Thoracic aorta endothelial cell (primary cell): Measurements from ENCODE around the gene ECHS1. TPM values are rescaled to one million over a fixed set of nuclear protein-coding genes. Genes with fewer than 3 reads are reported as not detected.

Experiments used
- small RNA-seq: library from RNA; depleted of rRNA; stranded (forward); fragments of <200 nt; gene quantifications from one replicate; pipeline ENCODE3, GENCODE V24; 2012
- total RNA-seq: library from RNA; depleted of rRNA; stranded (reverse); fragments of >200 nt; gene quantifications from 2 replicates; pipeline ENCODE4 v1.2.3, GENCODE V29; 2012

ECHS1 gene
- total RNA-seq: 62.0 and 63.2 TPM in 2 replicates

GRCh38 chr10:133373174-133374090 lies at the start of gene ECHS1:
TSS of gene ECHS1 (minus strand) at chr10:133373354. CDS start at chr10:133373333, 21 bp downstream.

GRCh38 chr10:133394064-133394663 lies 21.0 kb upstream of the ECHS1 start, which contains the start of gene MTG1:
TSS of gene MTG1 (plus strand) at chr10:133394157. CDS start at chr10:133394221, 64 bp downstream.

DNA sequence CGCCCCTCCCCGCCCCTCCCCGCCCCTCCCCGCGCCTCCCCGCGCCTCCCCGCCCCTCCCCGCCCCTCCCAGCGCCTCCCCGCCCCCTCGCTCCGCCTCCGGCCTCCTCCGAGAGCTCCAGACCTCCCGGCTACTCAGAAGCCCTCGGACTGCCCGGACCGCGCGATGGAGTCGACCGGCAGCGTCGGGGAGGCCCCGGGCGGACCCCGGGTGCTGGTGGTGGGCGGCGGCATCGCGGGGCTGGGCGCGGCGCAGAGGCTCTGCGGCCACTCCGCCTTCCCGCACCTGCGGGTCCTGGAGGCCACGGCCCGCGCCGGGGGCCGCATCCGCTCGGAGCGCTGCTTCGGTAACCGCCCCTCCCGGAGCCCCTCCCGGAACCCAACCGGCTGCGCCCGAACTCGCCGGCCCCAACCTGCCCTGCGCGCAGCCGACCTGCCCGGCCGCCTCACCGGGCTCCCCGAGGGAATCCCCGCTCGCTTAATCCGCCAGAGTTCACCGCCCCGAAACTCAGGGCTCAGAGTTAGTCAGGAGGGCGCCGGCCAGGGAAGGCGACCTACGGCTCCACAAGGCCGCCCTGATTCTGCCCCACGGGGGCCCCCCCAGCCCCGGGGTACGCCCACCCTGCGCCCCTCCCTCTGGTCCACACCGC lies 6.1 kb upstream of the ECHS1 start, which contains the start of gene PAOX:
PAOX (plus strand) TSS at position 111 of the 649 bp plus-strand sequence; CDS start at position 166, 55 bp downstream.

GRCh38 chr10:133357285-133358161 lies 15.6 kb downstream of the ECHS1 start, which contains the start of gene FUOM:
TSS of gene FUOM (minus strand) at chr10:133358019. CDS start at chr10:133358007, 12 bp downstream.

DNA sequence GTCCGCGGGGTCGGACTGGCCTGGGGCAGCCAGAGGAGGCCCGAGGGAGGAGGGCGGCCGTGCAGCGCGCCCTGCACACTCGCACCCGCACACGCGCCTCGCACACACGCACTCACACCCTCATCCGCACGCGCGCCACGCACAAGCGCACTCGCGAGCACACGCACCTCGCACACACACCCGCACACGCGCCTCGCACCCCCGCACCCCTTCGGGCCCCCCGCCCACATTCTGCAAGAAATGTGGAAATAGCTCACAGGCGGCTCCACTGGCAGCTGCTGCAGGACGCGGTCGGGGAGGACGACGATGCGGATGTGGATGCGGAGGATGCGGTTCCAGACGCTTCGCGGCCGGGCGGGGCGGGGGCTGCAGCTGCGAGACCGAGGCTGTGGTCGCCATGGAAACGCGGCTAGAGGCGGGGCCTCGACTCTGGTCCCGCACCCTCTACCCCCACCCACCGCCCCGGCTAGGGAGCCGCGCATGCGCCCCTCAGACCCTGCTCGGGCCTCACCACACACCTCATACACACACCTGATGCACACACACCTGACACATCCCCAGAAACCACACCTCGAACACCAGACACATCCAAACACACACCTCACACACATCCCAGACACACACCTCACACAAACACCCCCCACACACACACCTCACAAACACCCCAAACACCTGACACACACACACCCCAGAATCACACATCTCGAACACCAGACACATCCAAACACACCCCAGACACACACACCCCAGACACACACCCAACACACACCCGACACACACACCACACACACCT lies 36.4 kb downstream of the ECHS1 start, which contains the start of gene CALY:
CALY (minus strand) TSS at position 320 of the 793 bp plus-strand sequence. CDS start 7,907 bp downstream, outside the sequence.

Small RNAs within 50 kb of the gene (small RNA-seq; reads per million reads assigned to genes)
- gene AL360181.4 (not detected), gene BANF1P2 (not detected), gene MIR3944 (0.21 reads per million)

Other genes starting within 250 kb of the ECHS1 start
- gene KNDC1, start 213.1 kb downstream of the ECHS1 start, total RNA-seq: not detected in 2 replicates
- gene UTF1, start 143.1 kb downstream of the ECHS1 start, total RNA-seq: not detected in 2 replicates
- not detected in 2 replicates for gene VENTX, start 135.5 kb downstream of the ECHS1 start, total RNA-seq
- 0.07 and 0.13 TPM in 2 replicates for gene ADAM8, start 96.5 kb downstream of the ECHS1 start, total RNA-seq
- gene TUBGCP2, start 64.5 kb downstream of the ECHS1 start, total RNA-seq: 47.2 and 59.9 TPM in 2 replicates
- gene ZNF511, start 64.4 kb downstream of the ECHS1 start, total RNA-seq: 24.2 and 25.9 TPM in 2 replicates
- gene CALY, start 36.5 kb downstream of the ECHS1 start, total RNA-seq: not detected in 2 replicates
- not detected in 2 replicates for gene PRAP1, start 26.0 kb downstream of the ECHS1 start, total RNA-seq
- gene FUOM, start 15.3 kb downstream of the ECHS1 start, total RNA-seq: 17.0 and 18.4 TPM in 2 replicates
- gene PAOX, start 5.9 kb upstream of the ECHS1 start, total RNA-seq: 3.9 and 4.6 TPM in 2 replicates
- 40.7 and 45.3 TPM in 2 replicates for gene MTG1, start 20.8 kb upstream of the ECHS1 start, total RNA-seq
- not detected in 2 replicates for gene SPRN, start 51.3 kb upstream of the ECHS1 start, total RNA-seq
- 0.66 and 0.86 TPM in 2 replicates for gene SCART1, start 80.6 kb upstream of the ECHS1 start, total RNA-seq
- gene CYP2E1, start 154.0 kb upstream of the ECHS1 start, total RNA-seq: not detected in 2 replicates
- 0.14 TPM in 1 of 2 replicates, not detected in the other for gene SYCE1, start 192.2 kb upstream of the ECHS1 start, total RNA-seq